Measurements from ENCODE around the gene SLC16A11. TPM values are rescaled to one million over a fixed set of nuclear protein-coding genes. Genes with fewer than 3 reads are reported as not detected.

The SLC16A11 gene
- total RNA-seq, 1 experiment from 2014 or later, result not detected

- H3K36me3 Mint-ChIP-seq (ENCODE audit: insufficient read depth, unreplicated experiment), result peaks cover 53% of the 10 kb centered on the region
- TF ChIP-seq, protein P1, sequence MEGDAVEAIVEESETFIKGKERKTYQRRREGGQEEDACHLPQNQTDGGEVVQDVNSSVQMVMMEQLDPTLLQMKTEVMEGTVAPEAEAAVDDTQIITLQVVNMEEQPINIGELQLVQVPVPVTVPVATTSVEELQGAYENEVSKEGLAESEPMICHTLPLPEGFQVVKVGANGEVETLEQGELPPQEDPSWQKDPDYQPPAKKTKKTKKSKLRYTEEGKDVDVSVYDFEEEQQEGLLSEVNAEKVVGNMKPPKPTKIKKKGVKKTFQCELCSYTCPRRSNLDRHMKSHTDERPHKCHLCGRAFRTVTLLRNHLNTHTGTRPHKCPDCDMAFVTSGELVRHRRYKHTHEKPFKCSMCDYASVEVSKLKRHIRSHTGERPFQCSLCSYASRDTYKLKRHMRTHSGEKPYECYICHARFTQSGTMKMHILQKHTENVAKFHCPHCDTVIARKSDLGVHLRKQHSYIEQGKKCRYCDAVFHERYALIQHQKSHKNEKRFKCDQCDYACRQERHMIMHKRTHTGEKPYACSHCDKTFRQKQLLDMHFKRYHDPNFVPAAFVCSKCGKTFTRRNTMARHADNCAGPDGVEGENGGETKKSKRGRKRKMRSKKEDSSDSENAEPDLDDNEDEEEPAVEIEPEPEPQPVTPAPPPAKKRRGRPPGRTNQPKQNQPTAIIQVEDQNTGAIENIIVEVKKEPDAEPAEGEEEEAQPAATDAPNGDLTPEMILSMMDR (IDR thresholded peaks at IDR 0.05; ENCODE audit: unreplicated experiment), result no peak
- DNase-seq, result no peak
- intact Hi-C loops (cut with micrococcal nuclease; ENCODE audit: unreplicated experiment), result no loop called here
- CTCF ChIA-PET, result interaction anchor here (1.0 kb wide), 1 partner anchor 31 kb away, joined by 3 read pairs; no protein-coding TSS in a partner anchor
- H3K4me3 Mint-ChIP-seq (ENCODE audit: low read depth, unreplicated experiment), result peak overlapping the region; percentile 89
- no peaks in the 10 kb centered on the region for H3K9me3 Mint-ChIP-seq (ENCODE audit: low read depth, unreplicated experiment)
- peak overlapping the region; percentile 27 for H3K27ac Mint-ChIP-seq (ENCODE audit: unreplicated experiment)
- H3K4me1 Mint-ChIP-seq (ENCODE audit: low read depth, unreplicated experiment), result no peaks in the 10 kb centered on the region
- no peaks in the 10 kb centered on the region for H3K27me3 Mint-ChIP-seq (ENCODE audit: unreplicated experiment)
- BruUV-seq (replicated peaks), result TSS peak; percentile 26
Observed at GRCh38 chr17:7014995-7015958, 28.6 kb downstream of the SLC16A11 start.

GRCh38 chr17:7014261-7014994, 29.5 kb downstream of the SLC16A11 start:
- intact Hi-C loops (cut with micrococcal nuclease; ENCODE audit: unreplicated experiment), result no loop called here
- no peaks in the 10 kb centered on the region for H3K9me3 Mint-ChIP-seq (ENCODE audit: low read depth, unreplicated experiment)
- CTCF ChIA-PET, result interaction anchor here (1.0 kb wide), 1 partner anchor 31 kb away, joined by 3 read pairs; no protein-coding TSS in a partner anchor
- DNase-seq, result peak; percentile 93
- TF ChIP-seq, protein P1 (IDR thresholded peaks at IDR 0.05; ENCODE audit: unreplicated experiment), result peak; percentile 47
- H3K4me1 Mint-ChIP-seq (ENCODE audit: low read depth, unreplicated experiment), result no peaks in the 10 kb centered on the region
- H3K27ac Mint-ChIP-seq (ENCODE audit: unreplicated experiment), result peak overlapping the region; percentile 96
- H3K27me3 Mint-ChIP-seq (ENCODE audit: unreplicated experiment), result no peaks in the 10 kb centered on the region
- no TSS peak for BruUV-seq (replicated peaks)
- H3K4me3 Mint-ChIP-seq (ENCODE audit: low read depth, unreplicated experiment), result peak overlapping the region; percentile 89
- peaks cover 51% of the 10 kb centered on the region for H3K36me3 Mint-ChIP-seq (ENCODE audit: insufficient read depth, unreplicated experiment)

DNA sequence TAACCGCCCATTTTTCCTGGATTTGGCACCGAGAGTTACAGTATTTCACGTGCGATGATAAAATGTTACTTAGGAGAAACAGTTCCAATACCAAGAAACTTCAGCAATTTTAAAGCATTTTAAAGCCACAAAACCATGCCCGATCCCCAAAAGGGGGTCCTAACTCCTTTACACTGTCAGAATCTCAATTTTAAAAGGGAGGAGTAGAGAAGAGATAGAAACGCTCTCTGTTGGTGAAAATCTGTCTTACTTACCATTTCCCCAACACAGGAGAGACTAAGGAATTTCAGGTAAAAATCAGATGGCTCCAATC, 32.0 kb downstream of the SLC16A11 start:
- Mint-ChIP-seq H3K9me3 (ENCODE audit: low read depth, unreplicated experiment) (no peaks in the 10 kb centered on the region), H3K4me1 (ENCODE audit: low read depth, unreplicated experiment) (no peaks in the 10 kb centered on the region), H3K36me3 (ENCODE audit: insufficient read depth, unreplicated experiment) (peaks cover 48% of the 10 kb centered on the region), H3K4me3 (ENCODE audit: low read depth, unreplicated experiment) (peak overlapping the region; percentile 89), H3K27ac (ENCODE audit: unreplicated experiment) (peak overlapping the region; percentile 96), H3K27me3 (ENCODE audit: unreplicated experiment) (no peaks in the 10 kb centered on the region)
- intact Hi-C loops (cut with micrococcal nuclease; ENCODE audit: unreplicated experiment), result no loop called here
- no peak for DNase-seq
- CTCF ChIA-PET, result interaction anchor here (0.6 kb wide), 1 partner anchor 90 kb away, joined by 4 read pairs; no protein-coding TSS in a partner anchor
- BruUV-seq (replicated peaks), result TSS peak; percentile 87
- TF ChIP-seq, protein P1 (IDR thresholded peaks at IDR 0.05; ENCODE audit: unreplicated experiment), result no peak

- CTCF ChIA-PET, result no interaction called here
- H3K27ac Mint-ChIP-seq (ENCODE audit: unreplicated experiment), result peak overlapping the region; percentile 96
- TF ChIP-seq, protein P1 (IDR thresholded peaks at IDR 0.05; ENCODE audit: unreplicated experiment), result no peak
- H3K27me3 Mint-ChIP-seq (ENCODE audit: unreplicated experiment), result no peaks in the 10 kb centered on the region
- DNase-seq, result no peak
- no TSS peak for BruUV-seq (replicated peaks)
- H3K4me3 Mint-ChIP-seq (ENCODE audit: low read depth, unreplicated experiment), result peak overlapping the region; percentile 89
- no peaks in the 10 kb centered on the region for H3K4me1 Mint-ChIP-seq (ENCODE audit: low read depth, unreplicated experiment)
- intact Hi-C loops (cut with micrococcal nuclease; ENCODE audit: unreplicated experiment), result no loop called here
- no peaks in the 10 kb centered on the region for H3K9me3 Mint-ChIP-seq (ENCODE audit: low read depth, unreplicated experiment)
- H3K36me3 Mint-ChIP-seq (ENCODE audit: insufficient read depth, unreplicated experiment), result peaks cover 53% of the 10 kb centered on the region
Observed at GRCh38 chr17:7011415-7011814, 32.5 kb downstream of the SLC16A11 start.

Data from Calu3 (cell line).